Stomach (tissue), 9 donors: Measurements from ENCODE around the gene NTRK2. TPM values are rescaled to one million over a fixed set of nuclear protein-coding genes. Genes with fewer than 3 reads are reported as not detected.

Source experiments
- DNase-seq, 2 donors: peaks; one replicate each; pipeline versions ENCODE4 v3.0.0 to v3.0.0-alpha.2; 2013 to 2019
- H3K27ac ChIP-seq, 5 donors: fragments of 200-600 bp in 4 of 5; sonication (generic) in 4 of 5; one replicate each; pipeline ENCODE4 v1.5.1; 2013 to 2019; ENCODE audit warnings: mild to moderate bottlenecking in 1 of 5, moderate library complexity in 1 of 5
- H3K27me3 ChIP-seq, 3 donors: fragments of 200-600 bp; sonication (generic); one replicate each; pipeline ENCODE4 v1.5.1; 2017 to 2019; ENCODE audit warnings: mixed run types in 1 of 3
- H3K36me3 ChIP-seq, 4 donors: fragments of 200-600 bp; sonication (generic); 1 replicate in 3 of 4; 2 replicates in 1 of 4; pipeline ENCODE4 v1.5.1; 2016 to 2019
- H3K4me1 ChIP-seq, 4 donors: fragments of 200-600 bp; sonication (generic); one replicate each; pipeline ENCODE4 v1.5.1; 2016 to 2019
- H3K4me3 ChIP-seq, 4 donors: fragments of 200-600 bp; sonication (generic) in 3 of 4; one replicate each; pipeline ENCODE4 v1.5.1; 2016 to 2019; ENCODE audit warnings: mild to moderate bottlenecking in 1 of 4
- H3K9me3 ChIP-seq, 4 donors: fragments of 200-600 bp; sonication (generic); one replicate each; pipeline ENCODE4 v1.5.1; 2016 to 2019
- CTCF ChIP-seq, 7 experiments: fragments of 450-650 bp in 4 of 7; fragments of 200-600 bp in 3 of 7; sonication (generic) in 3 of 7; IDR thresholded peaks; one replicate each; pipeline ENCODE4 v1.5.1; 2016 to 2019; ENCODE audit warnings: antibody characterized with exemption in 7 of 7, control low read depth in 2 of 7, mild to moderate bottlenecking in 1 of 7
- EP300 ChIP-seq: sonication (generic); formaldehyde crosslinking; IDR thresholded peaks from one replicate; pipeline ENCODE4 v1.6.1; 2017; ENCODE audit warnings: antibody characterized with exemption
- POLR2A ChIP-seq, 4 donors: fragments of 450-650 bp; IDR thresholded peaks; one replicate each; pipeline ENCODE4 v1.6.1; 2016; ENCODE audit warnings: antibody characterized with exemption in 4 of 4, control low read depth in 2 of 4, mild to moderate bottlenecking in 1 of 4, moderate library complexity in 1 of 4
- POLR2AphosphoS5 ChIP-seq, 3 donors: sonication (generic); formaldehyde crosslinking; IDR thresholded peaks; one replicate each; pipeline ENCODE4 v1.6.1; 2016; ENCODE audit warnings: antibody characterized with exemption in 3 of 3
- WGBS, 5 donors: extraction: QIAGEN DNeasy Blood & Tissue Kit in 3 of 5; methylation state at CpG; one replicate each; pipeline versions ENCODE4 v1.1.5 to v1.1.7; 2013 to 2018; 5-methylcytosine and 5-hydroxymethylcytosine counted together
- intact Hi-C: fragments of 100-400 bp; cut with DNase I; formaldehyde crosslinking; loops from one replicate; pipeline ENCODE4 v1.15.1; 2023; ENCODE audit warnings: low total_unique reads
- polyA plus RNA-seq, 3 donors: library from polyadenylated mRNA; stranded (reverse); fragments of 200-250 nt; gene quantifications; one replicate each; pipeline ENCODE4 v1.2.3, GENCODE V29; 2013
- total RNA-seq, 5 donors: library from RNA; depleted of rRNA; stranded (reverse); fragments of >200 nt; gene quantifications; one replicate each; pipeline versions ENCODE4 v1.1.0 to v1.2.3, GENCODE V29; 2014 to 2016
- donor health status: healthy with polysubstance abuse.
- donor health status: Bipolar disorder and iron deficiency.
- donor health status: healthy.

Gene NTRK2
- total and polyA plus RNA-seq, 8 donors = 0.06 to 8.8 (median 2.6) TPM

GRCh38 chr9:84636436-84636835 lies 33.1 kb upstream of the NTRK2 start:
- no peak overlapping the region for H3K27ac ChIP-seq
- intact Hi-C loops = no loop called here
- 78 to 94% (median 92%) methylated on average over 1 of the region's 1 CpG for WGBS, 5 donors

GRCh38 chr9:84642553-84643141 lies 26.9 kb upstream of the NTRK2 start:
- H3K4me3 ChIP-seq = no peak overlapping the region
- TF ChIP-seq POLR2A (IDR thresholded peaks at IDR 0.05) = no peak
- TF ChIP-seq EP300 = no peak
- no peak for TF ChIP-seq POLR2AphosphoS5 (IDR thresholded peaks at IDR 0.05)
- no peak for TF ChIP-seq CTCF (IDR thresholded peaks at IDR 0.05)
- H3K36me3 ChIP-seq = no peaks in the 10 kb centered on the region
- 51 to 72% (median 53%) methylated on average over 4 of the region's 4 CpGs for WGBS, 5 donors
- intact Hi-C loops = no loop called here
- H3K27ac ChIP-seq = no peak overlapping the region
- H3K27me3 ChIP-seq = no peaks in the 10 kb centered on the region
- H3K9me3 ChIP-seq = peaks cover 0 to 9% (median 5%) of the 10 kb centered on the region in 4 donors
- no peaks in the 10 kb centered on the region for H3K4me1 ChIP-seq
- DNase-seq = peak in 1 of 2 donors; percentile 17

More at GRCh38 chr9:84636436-84636835, 33.1 kb upstream of the NTRK2 start:
- DNase-seq = no peak
- H3K4me1 ChIP-seq = no peaks in the 10 kb centered on the region
- H3K36me3 ChIP-seq = no peaks in the 10 kb centered on the region
- H3K9me3 ChIP-seq = peaks cover 0 to 9% (median 5%) of the 10 kb centered on the region in 4 donors
- no peaks in the 10 kb centered on the region for H3K27me3 ChIP-seq
- H3K4me3 ChIP-seq = no peak overlapping the region
- TF ChIP-seq POLR2A (IDR thresholded peaks at IDR 0.05) = no peak
- TF ChIP-seq EP300 = no peak
- no peak for TF ChIP-seq POLR2AphosphoS5 (IDR thresholded peaks at IDR 0.05)
- no peak for TF ChIP-seq CTCF (IDR thresholded peaks at IDR 0.05)

DNA sequence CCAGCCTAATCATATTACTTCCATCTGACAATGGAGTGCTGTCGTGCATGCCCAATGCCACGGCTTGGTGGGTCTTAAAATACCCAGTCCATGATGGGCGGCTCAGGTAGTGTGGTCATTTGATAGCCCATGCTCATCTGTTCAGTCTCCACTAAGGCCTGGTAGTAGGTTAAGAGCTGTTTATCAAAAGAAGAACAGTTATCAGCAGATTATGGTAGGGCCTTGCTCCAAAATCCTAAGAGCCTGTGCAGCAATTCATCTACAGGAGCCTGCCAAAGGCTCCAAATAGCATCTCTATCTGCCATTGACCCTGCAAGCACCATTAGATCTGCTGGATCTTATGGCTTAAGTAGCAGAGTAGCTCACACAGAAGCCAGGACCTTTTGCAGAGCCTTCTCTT lies 21.8 kb upstream of the NTRK2 start:
- TF ChIP-seq CTCF (IDR thresholded peaks at IDR 0.05) (no peak), POLR2AphosphoS5 (IDR thresholded peaks at IDR 0.05) (no peak), EP300 (no peak), POLR2A (IDR thresholded peaks at IDR 0.05) (no peak)
- no peaks in the 10 kb centered on the region for H3K9me3 ChIP-seq
- H3K27me3 ChIP-seq = no peaks in the 10 kb centered on the region
- no peaks in the 10 kb centered on the region for H3K4me1 ChIP-seq
- H3K36me3 ChIP-seq = no peaks in the 10 kb centered on the region
- H3K4me3 ChIP-seq = no peak overlapping the region
- H3K27ac ChIP-seq = no peak overlapping the region
- 88 to 95% (median 94%) methylated on average over 3 of the region's 3 CpGs for WGBS, 5 donors
- no peak for DNase-seq
- intact Hi-C loops = no loop called here

DNA sequence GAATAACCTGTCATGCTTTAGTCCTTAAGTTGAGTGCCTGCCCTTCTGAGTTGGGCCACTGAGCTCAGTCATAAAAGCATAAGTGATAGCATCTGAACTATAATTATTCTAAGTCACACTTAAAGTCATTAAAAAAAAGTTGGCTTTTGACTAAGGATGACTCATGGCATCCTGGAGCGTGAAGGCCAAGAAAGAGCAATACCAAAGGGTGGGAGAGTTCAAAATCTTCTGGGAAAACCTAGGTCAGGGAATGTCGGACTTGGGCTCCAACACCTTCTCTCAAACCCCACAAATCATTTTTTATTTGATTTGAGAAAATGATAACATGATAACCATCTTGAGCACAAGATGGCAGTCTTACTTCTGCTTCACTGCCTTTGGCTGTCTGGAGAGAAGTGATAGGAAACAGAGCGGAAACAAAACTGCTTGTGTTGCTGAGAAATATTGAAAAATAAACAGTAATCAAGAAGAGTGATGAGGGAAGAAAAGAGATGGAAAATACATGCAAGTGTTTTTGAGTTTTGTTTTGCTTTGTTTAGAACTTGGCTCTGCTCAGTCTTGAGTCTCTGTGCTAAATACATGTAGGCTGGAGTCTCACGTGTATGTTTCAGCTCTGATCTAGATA lies 16.9 kb upstream of the NTRK2 start:
- Histone ChIP-seq H3K27me3 (no peaks in the 10 kb centered on the region), H3K9me3 (no peaks in the 10 kb centered on the region), H3K27ac (no peak overlapping the region), H3K4me3 (no peak overlapping the region), H3K4me1 (no peaks in the 10 kb centered on the region), H3K36me3 (no peaks in the 10 kb centered on the region)
- peak in 1 of 2 donors; percentile 53 for DNase-seq
- TF ChIP-seq EP300 = no peak
- TF ChIP-seq POLR2AphosphoS5 (IDR thresholded peaks at IDR 0.05) = no peak
- no peak for TF ChIP-seq POLR2A (IDR thresholded peaks at IDR 0.05)
- TF ChIP-seq CTCF (IDR thresholded peaks at IDR 0.05) = no peak
- WGBS, 5 donors = 49 to 74% (median 61%) methylated on average over 4 of the region's 4 CpGs
- intact Hi-C loops = no loop called here
